ENCODE measurements around the gene TXN2. TPM values are rescaled to one million over a fixed set of nuclear protein-coding genes. Genes with fewer than 3 reads are reported as not detected.

Gene TXN2
- total RNA-seq, 1 donor = 14.7 TPM

GRCh38 chr22:36480941-36481392 lies 473 bp downstream of the TXN2 start:
- H3K4me3 ChIP-seq (ENCODE audit: low read depth, low read length) = peak overlapping the region; percentile 80
- no peak for DNase-seq (ENCODE audit: low read depth)
- TF ChIP-seq CTCF (IDR thresholded peaks at IDR 0.05; ENCODE audit: insufficient read depth, low read depth, low read length) = no peak

GRCh38 chr22:36478966-36479365 lies 2.5 kb downstream of the TXN2 start:
- TF ChIP-seq CTCF (IDR thresholded peaks at IDR 0.05; ENCODE audit: insufficient read depth, low read depth, low read length) = no peak
- H3K4me3 ChIP-seq (ENCODE audit: low read depth, low read length) = no peak overlapping the region
- DNase-seq (ENCODE audit: low read depth) = no peak

- H3K4me3 ChIP-seq (ENCODE audit: low read depth, low read length) = no peak overlapping the region
- no peak for DNase-seq (ENCODE audit: low read depth)
- no peak for TF ChIP-seq CTCF (IDR thresholded peaks at IDR 0.05; ENCODE audit: insufficient read depth, low read depth, low read length)
Measured at GRCh38 chr22:36475341-36475740, 6.1 kb downstream of the TXN2 start.

GRCh38 chr22:36472689-36473088 lies 8.8 kb downstream of the TXN2 start:
- TF ChIP-seq CTCF (IDR thresholded peaks at IDR 0.05; ENCODE audit: insufficient read depth, low read depth, low read length) = no peak

GRCh38 chr22:36471341-36471821 lies 10.1 kb downstream of the TXN2 start:
- no peak for TF ChIP-seq CTCF (IDR thresholded peaks at IDR 0.05; ENCODE audit: insufficient read depth, low read depth, low read length)
- no peak overlapping the region for H3K4me3 ChIP-seq (ENCODE audit: low read depth, low read length)
- peak; percentile 91 for DNase-seq (ENCODE audit: low read depth)

More at GRCh38 chr22:36472689-36473088, 8.8 kb downstream of the TXN2 start:
- no peak overlapping the region for H3K4me3 ChIP-seq (ENCODE audit: low read depth, low read length)
- DNase-seq (ENCODE audit: low read depth) = no peak

- DNase-seq (ENCODE audit: low read depth) = peak; percentile 79
- TF ChIP-seq CTCF (IDR thresholded peaks at IDR 0.05; ENCODE audit: insufficient read depth, low read depth, low read length) = no peak
Measured at GRCh38 chr22:36470994-36471331, 10.5 kb downstream of the TXN2 start.

More at GRCh38 chr22:36470994-36471331, 10.5 kb downstream of the TXN2 start:
- H3K4me3 ChIP-seq (ENCODE audit: low read depth, low read length) = no peak overlapping the region

All from fibroblast of villous mesenchyme (primary cell).